HEK293 (cell line): ENCODE measurements around the gene ZNF33A.

Source experiments
- CTCF ChIA-PET: fragments of 350-600 bp; formaldehyde crosslinking; extraction: SDS; loops from one replicate; lab custom pipeline; 2021; ENCODE audit warnings: antibody characterized with exemption; lab: Yijun Ruan, JAX
- POLR2A ChIA-PET: fragments of 300-600 bp; formaldehyde crosslinking; extraction: SDS; loops from one replicate; lab custom pipeline; 2020; ENCODE audit warnings: antibody characterized with exemption, inconsistent platforms; lab: Yijun Ruan, JAX
- H3K27ac ChIP-seq: fragments of 200-500 bp; sonication (Bioruptor generic); 2 replicates; pipeline ENCODE4 v1.5.1; 2014; ENCODE audit warnings: low read depth, low read length, control low read depth, inconsistent platforms; ENCODE audit errors: extremely low read depth
- H3K36me3 ChIP-seq, 2 experiments: fragments of 200-500 bp in 1 of 2; sonication (Bioruptor generic) in 1 of 2; 1 replicate in 1 of 2; 2 replicates in 1 of 2; pipeline ENCODE4 v1.5.1; 2014 to 2017; ENCODE audit warnings: inconsistent platforms in 2 of 2, low read length in 2 of 2; ENCODE audit not compliant: control insufficient read depth in 2 of 2, insufficient read depth in 1 of 2
- H3K4me1 ChIP-seq: fragments of 200-500 bp; sonication (Bioruptor generic); 2 replicates; pipeline ENCODE4 v1.5.1; 2014; ENCODE audit warnings: mild to moderate bottlenecking, low read length, inconsistent platforms; ENCODE audit not compliant: control insufficient read depth, insufficient read depth
- H3K4me3 ChIP-seq: 2 replicates; pipeline ENCODE4 v1.5.1; 2011; ENCODE audit warnings: low read depth, mild to moderate bottlenecking, control low read depth, low read length, moderate library complexity
- H3K9me3 ChIP-seq: fragments of 200-500 bp; sonication (Bioruptor generic); 2 replicates; pipeline ENCODE4 v1.5.1; 2014; ENCODE audit warnings: low read depth, low read length, inconsistent platforms; ENCODE audit not compliant: control insufficient read depth, insufficient read depth
- BCL11B ChIP-seq: fragments of 450-650 bp; formaldehyde crosslinking; IDR thresholded peaks from 2 replicates; pipeline ENCODE4 v1.5.1; 2016; ENCODE audit warnings: low read depth, missing biosample characterization, missing genetic modification characterization
- GLI4 ChIP-seq: fragments of 450-650 bp; formaldehyde crosslinking; IDR thresholded peaks from 2 replicates; pipeline ENCODE4 v1.5.1; 2016; ENCODE audit warnings: missing biosample characterization, missing genetic modification characterization
- GLIS2 ChIP-seq: fragments of 450-650 bp; formaldehyde crosslinking; IDR thresholded peaks from 2 replicates; pipeline ENCODE4 v1.5.1; 2016; ENCODE audit warnings: missing biosample characterization, missing genetic modification characterization
- HOXD13 ChIP-seq: sonication (generic); formaldehyde crosslinking; IDR thresholded peaks from 2 replicates; pipeline ENCODE4 v1.8.0; 2022; ENCODE audit warnings: missing genetic modification reagents, borderline replicate concordance
- KLF8 ChIP-seq: fragments of 450-650 bp; formaldehyde crosslinking; IDR thresholded peaks from 2 replicates; pipeline ENCODE4 v1.5.1; 2016; ENCODE audit warnings: missing biosample characterization, missing genetic modification characterization
- PATZ1 ChIP-seq: fragments of 450-650 bp; formaldehyde crosslinking; IDR thresholded peaks from 2 replicates; pipeline ENCODE4 v1.5.1; 2016; ENCODE audit warnings: missing biosample characterization, missing genetic modification characterization
- TSHZ1 ChIP-seq: fragments of 450-650 bp; formaldehyde crosslinking; IDR thresholded peaks from 2 replicates; pipeline ENCODE4 v1.5.1; 2016; ENCODE audit warnings: missing biosample characterization, missing genetic modification characterization, borderline replicate concordance
- ZBTB1 ChIP-seq: fragments of 450-650 bp; formaldehyde crosslinking; IDR thresholded peaks from 2 replicates; pipeline ENCODE4 v1.5.1; 2016; ENCODE audit warnings: missing biosample characterization, missing genetic modification characterization
- ZBTB20 ChIP-seq: fragments of 450-650 bp; formaldehyde crosslinking; IDR thresholded peaks from 2 replicates; pipeline ENCODE4 v1.5.1; 2016; ENCODE audit warnings: missing biosample characterization, missing genetic modification characterization
- ZBTB48 ChIP-seq: fragments of 450-650 bp; formaldehyde crosslinking; IDR thresholded peaks from 2 replicates; pipeline ENCODE4 v1.5.1; 2016; ENCODE audit warnings: missing biosample characterization, missing genetic modification characterization
- ZBTB7A ChIP-seq: fragments of 450-650 bp; formaldehyde crosslinking; IDR thresholded peaks from 2 replicates; pipeline ENCODE4 v1.5.1; 2016; ENCODE audit warnings: low read depth, missing biosample characterization, missing genetic modification characterization
- ZFP69B ChIP-seq: fragments of 450-650 bp; formaldehyde crosslinking; IDR thresholded peaks from 2 replicates; pipeline ENCODE4 v1.5.1; 2016; ENCODE audit warnings: missing biosample characterization, missing genetic modification characterization
- ZNF10 ChIP-seq: fragments of 450-650 bp; formaldehyde crosslinking; IDR thresholded peaks from 2 replicates; pipeline ENCODE4 v1.5.1; 2017; ENCODE audit warnings: missing biosample characterization, missing genetic modification characterization
- ZNF133 ChIP-seq: fragments of 450-650 bp; formaldehyde crosslinking; IDR thresholded peaks from 2 replicates; pipeline ENCODE4 v1.5.1; 2016; ENCODE audit warnings: missing biosample characterization, missing genetic modification characterization
- ZNF221 ChIP-seq: fragments of 450-650 bp; formaldehyde crosslinking; IDR thresholded peaks from 2 replicates; pipeline ENCODE4 v1.5.1; 2017; ENCODE audit warnings: missing biosample characterization, missing genetic modification characterization, borderline replicate concordance
- ZNF292 ChIP-seq: fragments of 450-650 bp; formaldehyde crosslinking; IDR thresholded peaks from 2 replicates; pipeline ENCODE4 v1.5.1; 2016; ENCODE audit warnings: low read depth, missing biosample characterization, missing genetic modification characterization, borderline replicate concordance
- ZNF335 ChIP-seq: fragments of 450-650 bp; formaldehyde crosslinking; conservative IDR thresholded peaks from 2 replicates; pipeline ENCODE4 v1.5.1; 2016; ENCODE audit warnings: missing biosample characterization, missing genetic modification characterization
- ZNF398 ChIP-seq: fragments of 450-650 bp; formaldehyde crosslinking; IDR thresholded peaks from 2 replicates; pipeline ENCODE4 v1.5.1; 2017; ENCODE audit warnings: missing biosample characterization, missing genetic modification characterization
- ZNF560 ChIP-seq: fragments of 450-650 bp; formaldehyde crosslinking; IDR thresholded peaks from 2 replicates; pipeline ENCODE4 v1.5.1; 2017; ENCODE audit warnings: missing biosample characterization, missing genetic modification characterization, borderline replicate concordance
- ZNF585B ChIP-seq: fragments of 450-650 bp; formaldehyde crosslinking; IDR thresholded peaks from 2 replicates; pipeline ENCODE4 v1.5.1; 2016; ENCODE audit warnings: missing biosample characterization, missing genetic modification characterization
- ZNF610 ChIP-seq: fragments of 450-650 bp; formaldehyde crosslinking; IDR thresholded peaks from 2 replicates; pipeline ENCODE4 v1.5.1; 2016; ENCODE audit warnings: missing biosample characterization, missing genetic modification characterization, borderline replicate concordance
- ZNF624 ChIP-seq: fragments of 450-650 bp; formaldehyde crosslinking; IDR thresholded peaks from 2 replicates; pipeline ENCODE4 v1.5.1; 2017; ENCODE audit warnings: missing biosample characterization, missing genetic modification characterization
- ZNF692 ChIP-seq: fragments of 450-650 bp; formaldehyde crosslinking; IDR thresholded peaks from 2 replicates; pipeline ENCODE4 v1.5.1; 2016; ENCODE audit warnings: missing biosample characterization, missing genetic modification characterization
- ZNF768 ChIP-seq: fragments of 450-650 bp; formaldehyde crosslinking; IDR thresholded peaks from 2 replicates; pipeline ENCODE4 v1.5.1; 2018; ENCODE audit warnings: missing biosample characterization, mild to moderate bottlenecking, missing genetic modification characterization
- ZNF785 ChIP-seq: fragments of 450-650 bp; formaldehyde crosslinking; IDR thresholded peaks from 2 replicates; pipeline ENCODE4 v1.5.1; 2016; ENCODE audit warnings: missing biosample characterization, missing genetic modification characterization
- ZSCAN23 ChIP-seq: fragments of 450-650 bp; formaldehyde crosslinking; IDR thresholded peaks from 2 replicates; pipeline ENCODE4 v1.5.1; 2016; ENCODE audit warnings: missing biosample characterization, missing genetic modification characterization
- TF ChIP-seq, protein P1 (sequence below): fragments of 450-650 bp; formaldehyde crosslinking; IDR thresholded peaks from 2 replicates; pipeline ENCODE4 v1.5.1; 2016; ENCODE audit warnings: missing biosample characterization, missing genetic modification characterization

ZNF33A gene

GRCh38 chr10:38003026-38003425 is 7.4 kb upstream of the ZNF33A start (continued):
- TF ChIP-seq BCL11B (tag by site-specific recombination), result no peak
- TF ChIP-seq ZNF624 (tag by site-specific recombination), result no peak
- TF ChIP-seq ZNF560, result no peak
- no peak for TF ChIP-seq ZNF133
- no peak for TF ChIP-seq ZBTB1 (tag by site-specific recombination)
- TF ChIP-seq ZNF785 (tag by site-specific recombination), result no peak
- TF ChIP-seq ZBTB7A, result no peak
- TF ChIP-seq ZNF768 (tag by site-specific recombination), result no peak
- TF ChIP-seq, protein P1, sequence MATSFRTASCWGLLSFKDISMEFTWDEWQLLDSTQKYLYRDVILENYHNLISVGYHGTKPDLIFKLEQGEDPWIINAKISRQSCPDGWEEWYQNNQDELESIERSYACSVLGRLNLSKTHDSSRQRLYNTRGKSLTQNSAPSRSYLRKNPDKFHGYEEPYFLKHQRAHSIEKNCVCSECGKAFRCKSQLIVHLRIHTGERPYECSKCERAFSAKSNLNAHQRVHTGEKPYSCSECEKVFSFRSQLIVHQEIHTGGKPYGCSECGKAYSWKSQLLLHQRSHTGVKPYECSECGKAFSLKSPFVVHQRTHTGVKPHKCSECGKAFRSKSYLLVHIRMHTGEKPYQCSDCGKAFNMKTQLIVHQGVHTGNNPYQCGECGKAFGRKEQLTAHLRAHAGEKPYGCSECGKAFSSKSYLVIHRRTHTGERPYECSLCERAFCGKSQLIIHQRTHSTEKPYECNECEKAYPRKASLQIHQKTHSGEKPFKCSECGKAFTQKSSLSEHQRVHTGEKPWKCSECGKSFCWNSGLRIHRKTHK, result no peak
- TF ChIP-seq ZBTB20, result no peak
- TF ChIP-seq ZNF692 (tag by site-specific recombination), result no peak
- no peak for TF ChIP-seq PATZ1 (tag by site-specific recombination)

DNA sequence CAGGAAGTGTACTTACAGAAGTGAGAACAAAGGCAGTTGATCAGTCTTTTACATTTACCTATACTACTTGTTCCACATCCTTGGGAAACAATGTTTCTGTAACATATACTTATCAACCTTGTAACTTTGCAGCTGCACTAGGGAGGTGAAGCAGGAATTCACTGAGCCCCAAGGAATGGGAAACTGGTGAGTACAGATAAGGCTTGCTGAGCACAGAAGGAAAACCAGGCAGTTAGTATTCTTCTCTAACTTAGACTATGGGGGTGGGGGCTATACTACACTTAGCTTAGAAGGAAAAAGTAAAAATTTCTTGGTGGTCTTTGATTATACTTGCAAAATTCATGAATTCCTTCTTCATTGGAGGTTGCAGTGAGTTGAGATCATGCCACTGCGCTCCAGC is 6.9 kb upstream of the ZNF33A start:
- TF ChIP-seq HOXD13 (CRISPR knock-in tag) (no peak), ZNF292 (no peak), KLF8 (no peak), ZNF335 (tag by site-specific recombination) (no peak), ZNF585B (tag by site-specific recombination) (no peak), ZFP69B (tag by site-specific recombination) (no peak)
- CTCF ChIA-PET, result interaction anchor here (1.6 kb wide), 1 partner anchor 27 kb away, joined by 4 read pairs; no protein-coding TSS in a partner anchor
- Histone ChIP-seq H3K9me3 (no peaks in the 10 kb centered on the region), H3K36me3 (no peaks in the 10 kb centered on the region), H3K27ac (no peak overlapping the region), H3K4me3 (no peak overlapping the region), H3K4me1 (no peaks in the 10 kb centered on the region)
- POLR2A ChIA-PET, result no interaction called here

DNA sequence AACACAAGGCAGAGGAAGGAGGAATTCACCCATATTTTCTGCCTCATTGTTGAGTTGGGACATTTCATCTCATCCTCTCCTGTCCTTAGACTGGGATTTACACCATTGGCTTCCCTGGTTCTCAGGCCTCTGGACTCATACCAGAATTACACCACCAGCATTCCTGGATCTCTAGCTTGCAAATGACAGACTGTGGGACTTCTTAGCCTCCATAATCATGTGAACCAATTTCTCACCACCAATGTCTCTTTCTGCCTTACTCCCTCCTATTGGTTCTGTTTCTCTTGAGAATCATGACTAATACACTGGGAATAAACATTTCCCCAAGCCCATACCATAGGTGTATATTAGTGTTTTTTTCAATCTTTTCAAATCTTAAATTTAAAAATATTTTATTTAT is 2.9 kb upstream of the ZNF33A start:
- no peak for TF ChIP-seq GLI4 (tag by site-specific recombination)
- TF ChIP-seq ZSCAN23 (tag by site-specific recombination), result no peak
- TF ChIP-seq TSHZ1 (tag by site-specific recombination), result no peak
- TF ChIP-seq ZBTB48, result no peak
- TF ChIP-seq ZNF10 (tag by site-specific recombination), result no peak
- TF ChIP-seq ZNF221 (tag by site-specific recombination), result no peak
- TF ChIP-seq HOXD13 (CRISPR knock-in tag), result no peak
- TF ChIP-seq GLIS2 (tag by site-specific recombination), result no peak
- TF ChIP-seq ZNF398, result no peak
- no peak for TF ChIP-seq ZNF610
- H3K9me3 ChIP-seq, result no peaks in the 10 kb centered on the region
- H3K4me1 ChIP-seq, result no peaks in the 10 kb centered on the region
- CTCF ChIA-PET, result no interaction called here
- H3K4me3 ChIP-seq, result no peak overlapping the region
- peaks cover 2 to 3% of the 10 kb centered on the region in 2 experiments; a peak in 2 of 3 replicates for H3K36me3 ChIP-seq
- H3K27ac ChIP-seq, result no peak overlapping the region
- POLR2A ChIA-PET, result no interaction called here
